Measurements from ENCODE around the gene MUC5AC.

DNA sequence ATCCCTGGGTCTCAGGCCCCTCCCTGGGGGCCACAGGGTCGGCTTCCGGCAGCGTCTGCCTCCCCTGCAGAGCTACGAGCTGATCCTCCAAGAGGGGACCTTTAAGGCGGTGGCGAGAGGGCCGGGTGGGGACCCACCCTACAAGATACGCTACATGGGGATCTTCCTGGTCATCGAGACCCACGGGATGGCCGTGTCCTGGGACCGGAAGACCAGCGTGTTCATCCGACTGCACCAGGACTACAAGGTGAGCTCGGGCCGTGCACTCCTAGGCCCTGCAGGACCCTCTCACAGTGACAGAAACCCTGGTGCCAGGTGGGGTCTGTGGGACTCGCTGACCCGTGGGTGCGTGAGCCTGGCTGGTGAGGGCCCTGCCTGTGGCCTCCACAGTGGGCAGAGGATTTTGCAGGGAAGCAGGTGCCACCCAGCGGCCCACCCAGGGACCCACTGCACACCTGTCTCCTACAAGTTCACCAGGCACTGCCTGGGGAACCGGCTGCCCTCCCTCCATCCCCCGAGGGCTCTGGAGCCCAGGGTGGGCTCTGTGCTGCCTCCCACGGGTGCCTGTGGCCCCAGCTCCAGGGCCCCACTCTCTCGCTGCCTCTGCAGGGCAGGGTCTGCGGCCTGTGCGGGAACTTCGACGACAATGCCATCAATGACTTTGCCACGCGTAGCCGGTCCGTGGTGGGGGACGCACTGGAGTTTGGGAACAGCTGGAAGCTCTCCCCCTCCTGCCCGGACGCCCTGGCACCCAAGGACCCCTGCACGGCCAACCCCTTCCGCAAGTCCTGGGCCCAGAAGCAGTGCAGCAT is 78.8 kb downstream of the MUC5AC start:
- TF ChIP-seq, protein P1, sequence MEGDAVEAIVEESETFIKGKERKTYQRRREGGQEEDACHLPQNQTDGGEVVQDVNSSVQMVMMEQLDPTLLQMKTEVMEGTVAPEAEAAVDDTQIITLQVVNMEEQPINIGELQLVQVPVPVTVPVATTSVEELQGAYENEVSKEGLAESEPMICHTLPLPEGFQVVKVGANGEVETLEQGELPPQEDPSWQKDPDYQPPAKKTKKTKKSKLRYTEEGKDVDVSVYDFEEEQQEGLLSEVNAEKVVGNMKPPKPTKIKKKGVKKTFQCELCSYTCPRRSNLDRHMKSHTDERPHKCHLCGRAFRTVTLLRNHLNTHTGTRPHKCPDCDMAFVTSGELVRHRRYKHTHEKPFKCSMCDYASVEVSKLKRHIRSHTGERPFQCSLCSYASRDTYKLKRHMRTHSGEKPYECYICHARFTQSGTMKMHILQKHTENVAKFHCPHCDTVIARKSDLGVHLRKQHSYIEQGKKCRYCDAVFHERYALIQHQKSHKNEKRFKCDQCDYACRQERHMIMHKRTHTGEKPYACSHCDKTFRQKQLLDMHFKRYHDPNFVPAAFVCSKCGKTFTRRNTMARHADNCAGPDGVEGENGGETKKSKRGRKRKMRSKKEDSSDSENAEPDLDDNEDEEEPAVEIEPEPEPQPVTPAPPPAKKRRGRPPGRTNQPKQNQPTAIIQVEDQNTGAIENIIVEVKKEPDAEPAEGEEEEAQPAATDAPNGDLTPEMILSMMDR (IDR thresholded peaks at IDR 0.05; ENCODE audit: poor library complexity, severe bottlenecking), result no peak
- TF ChIP-seq EP300 (conservative IDR thresholded peaks at IDR 0.05; ENCODE audit: poor library complexity, severe bottlenecking) (no peak), POLR2AphosphoS5 (IDR thresholded peaks at IDR 0.05) (no peak), EZH2 (IDR thresholded peaks at IDR 0.05; ENCODE audit: borderline replicate concordance, insufficient read depth, low read length, poor library complexity, severe bottlenecking) (no peak), SMC3 (conservative IDR thresholded peaks at IDR 0.05; ENCODE audit: poor library complexity) (no peak)
